Thyroid gland (tissue), 4 donors: Measurements from ENCODE around the gene MRPL23.

Source experiments
- CTCF ChIP-seq, 6 experiments: fragments of 200-600 bp in 3 of 6; fragments of 450-650 bp in 3 of 6; sonication (generic) in 3 of 6; IDR thresholded peaks; one replicate each; pipeline ENCODE4 v1.5.1; 2016 to 2019; ENCODE audit warnings: antibody characterized with exemption in 6 of 6, mild to moderate bottlenecking in 2 of 6, inconsistent platforms in 1 of 6, moderate library complexity in 1 of 6
- POLR2A ChIP-seq, 2 donors: fragments of 450-650 bp; IDR thresholded peaks; one replicate each; pipeline ENCODE4 v1.6.1; 2017; ENCODE audit warnings: antibody characterized with exemption in 2 of 2, mild to moderate bottlenecking in 2 of 2, moderate library complexity in 1 of 2

DNA sequence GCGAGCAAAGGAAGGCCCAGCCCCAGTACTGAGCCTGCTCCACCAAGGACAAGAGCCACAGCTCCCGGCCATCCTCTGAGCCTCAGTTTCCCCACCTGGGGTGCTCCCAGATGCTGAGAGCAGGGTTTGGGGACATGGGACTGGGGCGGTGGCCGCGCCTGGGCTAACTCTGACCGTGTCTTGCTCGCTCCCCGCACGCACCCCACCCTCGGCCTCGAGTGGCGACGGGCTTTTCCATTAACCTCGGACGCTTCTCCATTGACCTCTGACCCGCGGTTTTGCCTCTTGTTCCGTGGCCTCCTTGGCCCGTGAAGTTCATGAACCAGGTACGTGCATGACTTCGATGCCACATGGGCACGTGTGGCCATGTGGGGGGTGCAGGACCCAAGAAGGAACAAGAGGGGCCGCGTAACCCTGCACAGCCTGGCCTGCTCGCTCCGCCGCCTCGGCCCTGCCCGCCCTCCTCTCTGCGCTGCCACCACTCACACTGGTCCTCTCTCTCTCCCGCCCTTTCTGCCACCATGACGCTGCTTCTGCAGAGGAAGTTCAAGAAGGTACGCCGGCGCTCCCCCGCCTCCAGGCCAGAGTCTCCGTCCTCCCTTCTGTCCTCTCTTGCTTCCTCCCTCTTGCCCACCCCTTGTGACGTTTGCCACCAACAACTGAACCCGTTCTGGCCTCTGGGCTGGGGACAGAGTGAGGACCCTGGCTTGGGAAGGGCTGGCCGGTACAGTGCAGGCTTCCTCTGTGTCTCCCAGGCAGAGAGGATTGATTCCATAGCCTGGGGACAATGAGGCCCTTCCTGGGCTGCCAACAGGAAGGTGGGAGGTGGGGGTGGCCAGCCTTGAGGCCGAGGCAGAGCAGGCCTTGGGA lies 20.7 kb upstream of the MRPL23 start:
- TF ChIP-seq CTCF (IDR thresholded peaks at IDR 0.05) (no peak), POLR2A (IDR thresholded peaks at IDR 0.05) (no peak)
